GM18499 (cell line): ENCODE measurements around the gene PRKCH.

Experiments used
- ATAC-seq: cut with Tn5 transposase; IDR thresholded peaks from one replicate; pipeline ENCODE4 v1.9.1; 2021; ENCODE audit warnings: moderate number of reproducible peaks; ENCODE audit not compliant: insufficient read depth, unreplicated experiment

PRKCH gene

DNA sequence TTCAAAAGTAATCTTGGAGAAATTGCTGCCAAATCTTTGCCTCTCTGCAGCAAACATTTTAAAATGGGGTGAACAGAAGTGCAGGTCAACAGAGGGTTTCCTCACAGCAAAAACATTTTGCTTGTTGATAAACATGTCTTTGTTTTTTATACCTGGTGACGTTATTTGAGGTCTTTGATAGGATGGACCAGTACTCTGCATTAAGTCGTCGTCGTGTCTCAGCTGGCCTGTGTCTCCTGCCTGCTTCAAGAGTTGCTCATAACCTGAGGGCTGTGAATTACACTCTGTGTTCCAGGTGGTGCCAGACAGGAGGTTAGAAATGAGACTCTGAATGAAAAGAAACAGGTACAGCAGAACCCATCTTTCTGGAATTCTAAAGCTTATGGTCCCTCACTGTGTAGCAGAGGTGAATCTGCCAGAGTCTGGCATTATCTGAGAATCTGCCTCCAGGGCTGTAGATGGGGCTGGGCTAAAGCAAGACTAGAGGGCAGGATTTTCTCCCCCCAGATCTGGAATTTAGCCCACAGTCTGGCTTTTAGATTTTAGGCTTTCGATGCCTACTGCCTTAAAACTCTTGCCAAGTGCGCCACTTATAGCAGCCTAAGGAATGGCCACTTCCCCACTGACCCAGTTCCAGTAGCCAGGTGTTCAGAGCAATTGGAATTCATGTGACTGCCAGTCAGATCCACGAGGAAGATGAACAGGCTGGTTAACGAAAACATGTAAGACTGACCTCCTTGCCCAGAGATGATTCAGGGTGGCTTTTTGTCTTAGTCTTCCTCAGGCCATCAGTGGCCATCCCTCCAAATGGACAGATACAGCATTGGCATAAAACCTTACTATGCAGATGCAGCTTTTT, 161.2 kb downstream of the PRKCH start:
- ATAC-seq, result no peak

DNA sequence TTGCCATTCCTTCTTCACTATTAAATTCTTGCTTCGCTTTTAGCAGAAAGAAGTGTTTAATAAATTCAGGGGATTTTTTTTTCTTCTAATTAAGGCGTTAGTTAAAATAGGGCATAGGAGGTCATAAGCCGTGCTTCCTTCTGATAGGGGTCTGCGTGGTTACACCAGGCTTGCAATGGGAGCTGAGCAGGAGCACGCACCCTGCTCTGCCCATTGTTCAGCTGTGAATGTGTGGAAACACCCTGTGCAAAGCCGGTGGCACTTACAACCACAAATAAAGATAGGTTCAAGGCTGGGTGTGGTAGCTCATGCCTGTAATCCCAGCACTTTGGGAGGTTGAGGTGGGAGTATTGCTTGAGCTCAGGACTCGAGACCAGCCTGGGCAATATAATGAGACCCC, 162.1 kb downstream of the PRKCH start:
- no peak for ATAC-seq

DNA sequence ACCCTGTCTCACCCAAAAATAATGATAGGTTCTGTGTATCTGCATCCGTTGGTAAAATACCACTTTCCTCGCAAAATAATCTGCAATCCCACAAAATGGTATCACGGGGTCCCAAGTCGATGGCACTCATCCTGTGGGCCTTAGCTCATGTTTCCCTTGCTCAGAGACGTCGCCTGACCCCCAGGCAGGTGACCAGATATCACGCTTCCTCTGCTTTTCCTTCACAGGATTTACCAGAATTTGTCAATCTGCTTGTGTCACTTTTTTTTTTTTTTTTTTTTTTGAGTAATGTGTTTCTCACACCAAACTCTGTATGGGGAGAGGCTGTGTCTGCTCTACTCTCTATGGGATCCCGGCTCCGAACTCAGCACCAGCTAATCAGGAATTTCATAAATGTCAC, 162.7 kb downstream of the PRKCH start:
- ATAC-seq, result no peak

DNA sequence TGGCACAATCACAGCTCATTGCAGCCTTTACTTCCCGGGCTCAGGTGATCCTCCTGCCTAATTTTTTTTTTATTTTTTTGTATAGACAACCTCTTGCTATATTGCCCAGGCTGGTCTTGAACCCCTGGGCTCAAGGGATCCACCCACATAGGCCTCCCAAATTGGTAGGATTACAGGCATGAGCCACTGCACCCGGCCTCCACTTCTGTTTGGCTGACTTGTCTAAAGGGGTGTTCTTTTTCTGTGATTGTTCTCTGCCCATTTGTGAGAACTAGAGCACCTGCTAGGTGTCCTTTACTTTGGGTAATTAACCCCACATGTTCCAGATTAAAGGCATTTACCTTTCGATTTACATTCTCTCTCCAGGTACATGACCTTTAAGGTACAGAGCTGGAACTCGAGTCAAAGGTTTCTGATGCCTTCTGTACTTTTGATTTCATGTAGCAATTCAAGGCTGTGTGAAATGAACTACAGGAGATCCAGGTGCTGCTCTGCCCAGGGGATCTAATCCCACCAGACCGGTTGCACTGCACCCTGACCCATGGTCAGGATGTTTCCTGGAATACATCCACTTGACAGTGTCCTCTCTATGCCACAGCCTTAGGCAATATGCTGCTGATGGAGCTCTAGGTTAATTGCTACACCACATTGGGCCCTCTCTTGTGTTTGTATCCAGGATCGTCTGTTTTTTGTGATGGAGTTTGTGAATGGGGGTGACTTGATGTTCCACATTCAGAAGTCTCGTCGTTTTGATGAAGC, 163.6 kb downstream of the PRKCH start:
- ATAC-seq, result no peak

DNA sequence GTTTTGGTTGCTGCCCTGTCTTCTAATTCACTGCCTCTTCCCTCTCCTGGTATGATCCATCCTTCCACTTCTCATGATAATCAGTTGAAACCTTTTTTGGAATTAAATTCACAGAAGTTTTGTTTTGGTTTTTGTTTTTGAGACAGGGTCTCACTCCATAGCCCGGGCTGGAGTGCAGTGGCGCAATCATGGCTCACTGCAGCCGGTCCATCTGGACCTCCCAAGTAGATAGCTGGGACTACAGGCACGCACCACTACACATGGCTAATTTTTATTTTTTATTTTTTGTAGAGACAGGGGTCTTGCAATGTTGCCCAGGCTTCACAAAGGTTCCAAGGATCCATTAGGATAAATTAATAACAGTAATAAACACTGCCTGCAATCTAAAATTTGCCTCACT, 164.3 kb downstream of the PRKCH start:
- no peak for ATAC-seq

DNA sequence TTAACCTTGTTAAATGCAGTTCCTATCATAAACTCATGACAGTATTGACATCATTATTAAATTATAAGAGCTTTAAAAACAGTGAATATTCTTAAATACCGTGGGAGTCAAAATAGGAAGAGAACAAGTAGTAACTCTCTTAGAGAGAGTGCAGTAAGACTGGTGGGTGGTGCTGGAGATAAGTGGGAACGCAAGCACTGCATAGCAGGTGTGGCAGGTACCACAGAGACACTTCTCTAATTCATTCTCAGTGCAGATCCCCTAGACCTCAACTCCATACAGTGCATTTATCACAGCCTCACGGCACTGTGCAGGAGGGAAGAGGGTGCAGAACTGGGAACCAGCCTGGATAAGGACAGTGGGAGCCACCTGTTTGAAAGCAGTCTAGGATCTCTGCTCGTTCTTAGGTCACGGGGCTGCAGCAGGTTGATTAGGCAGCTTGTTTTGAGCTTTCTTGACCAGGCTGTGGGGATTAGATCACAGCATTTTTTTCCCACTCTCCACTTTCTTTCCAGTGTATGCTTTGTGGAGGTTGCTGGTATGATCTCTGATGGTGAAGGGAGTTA, 165.6 kb downstream of the PRKCH start:
- no peak for ATAC-seq

DNA sequence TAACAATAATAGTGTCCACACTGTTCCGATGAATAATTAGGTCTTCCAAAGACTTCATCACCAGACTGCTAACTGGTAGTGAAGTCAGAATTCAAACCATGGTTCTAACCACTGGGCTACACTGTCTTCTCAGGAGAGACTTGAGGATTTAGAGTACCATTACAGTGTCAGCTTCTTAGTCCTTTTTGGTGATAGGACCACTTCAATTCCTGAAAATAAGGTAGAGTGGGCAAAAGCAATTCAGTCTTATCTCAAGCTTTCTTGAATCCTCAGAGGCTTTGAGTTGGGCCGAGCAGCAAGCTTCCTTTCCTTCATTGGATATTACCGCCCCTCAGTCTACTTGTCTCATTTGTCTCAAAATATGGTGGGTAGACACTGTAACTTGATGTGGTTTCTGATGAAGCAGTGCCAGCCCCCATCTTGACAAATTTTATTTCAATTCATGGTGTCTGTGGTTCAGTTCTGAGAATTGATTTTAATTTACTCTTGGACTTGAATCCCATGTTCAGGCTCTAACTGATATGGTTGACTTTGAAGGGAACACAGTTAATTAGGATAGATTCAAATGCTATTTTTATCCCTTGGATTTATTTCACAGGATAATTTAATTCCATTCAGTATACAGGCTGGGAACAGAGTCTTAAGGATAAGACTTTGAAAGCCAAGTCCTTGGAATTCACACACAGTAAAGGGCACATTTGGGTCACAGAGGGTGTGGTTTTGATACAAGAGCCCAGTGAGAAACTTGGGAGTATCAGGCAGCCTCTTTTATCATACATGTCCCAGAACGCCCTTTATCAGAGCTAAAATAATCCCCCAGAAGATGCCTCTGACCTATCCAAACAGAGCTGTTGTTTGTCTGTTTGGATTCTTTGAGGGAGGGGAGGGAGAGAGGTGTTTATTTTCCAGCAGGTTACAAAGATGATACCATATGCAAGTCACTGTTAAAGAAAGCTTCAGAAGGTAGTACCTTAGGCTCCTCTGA, 167.3 kb downstream of the PRKCH start:
- ATAC-seq, result no peak

DNA sequence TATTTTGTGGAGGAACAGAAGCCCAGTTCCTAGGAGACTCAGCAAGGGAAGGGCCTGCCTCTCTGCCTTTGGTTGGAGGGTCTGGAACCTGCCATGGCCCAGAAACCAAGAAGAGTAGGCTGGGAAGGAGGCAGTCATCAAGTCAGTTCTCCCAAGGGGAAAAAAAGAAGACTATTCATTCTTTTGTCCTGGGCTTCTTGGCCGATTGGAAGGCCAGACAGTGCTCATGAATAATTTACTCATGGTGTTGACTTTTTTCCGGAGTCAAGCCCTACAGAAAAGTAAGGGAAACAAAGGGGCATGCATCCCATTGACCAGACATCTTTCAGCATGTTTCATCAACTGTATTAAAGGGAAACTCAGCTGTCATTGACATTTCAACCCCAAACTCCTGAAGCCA, 168.1 kb downstream of the PRKCH start:
- ATAC-seq, result no peak

DNA sequence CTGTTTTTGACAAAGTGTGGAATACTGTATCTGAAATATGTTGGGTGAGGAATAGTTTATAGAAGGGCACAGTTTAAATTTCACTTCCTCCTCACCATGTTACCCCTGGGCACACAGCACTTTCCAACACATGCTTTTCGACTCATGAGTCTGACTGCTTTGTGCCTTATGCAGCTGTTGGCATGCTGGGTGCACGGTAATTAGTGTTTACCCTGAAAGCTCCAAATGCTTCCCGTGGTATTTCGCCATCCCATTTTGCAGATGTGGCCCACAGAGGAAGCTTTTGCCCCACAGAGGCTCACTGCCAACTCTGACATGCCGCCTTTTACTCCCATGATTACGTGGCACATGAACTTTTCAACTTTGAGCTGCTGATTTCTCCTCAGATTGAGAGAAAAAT, 168.6 kb downstream of the PRKCH start:
- ATAC-seq, result no peak

DNA sequence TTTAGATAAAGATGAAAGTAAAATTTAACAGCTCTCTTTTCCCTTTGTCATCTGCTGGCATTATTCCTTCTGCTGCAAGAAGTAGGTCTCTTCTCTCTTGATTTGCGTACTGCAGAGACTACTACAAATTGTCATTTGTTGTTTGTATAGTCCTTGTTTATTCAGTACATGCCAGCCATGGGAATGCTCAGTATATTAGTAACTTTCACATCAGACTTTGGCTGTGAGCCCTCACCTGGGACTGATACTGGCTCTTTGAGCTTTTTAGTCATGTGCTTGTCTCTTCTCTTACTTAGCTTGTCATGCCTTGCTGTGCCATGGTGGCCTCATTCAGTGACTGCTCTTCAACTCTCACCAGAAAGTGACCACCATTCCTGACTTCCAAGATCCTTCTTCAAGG, 169.8 kb downstream of the PRKCH start:
- no peak for ATAC-seq

DNA sequence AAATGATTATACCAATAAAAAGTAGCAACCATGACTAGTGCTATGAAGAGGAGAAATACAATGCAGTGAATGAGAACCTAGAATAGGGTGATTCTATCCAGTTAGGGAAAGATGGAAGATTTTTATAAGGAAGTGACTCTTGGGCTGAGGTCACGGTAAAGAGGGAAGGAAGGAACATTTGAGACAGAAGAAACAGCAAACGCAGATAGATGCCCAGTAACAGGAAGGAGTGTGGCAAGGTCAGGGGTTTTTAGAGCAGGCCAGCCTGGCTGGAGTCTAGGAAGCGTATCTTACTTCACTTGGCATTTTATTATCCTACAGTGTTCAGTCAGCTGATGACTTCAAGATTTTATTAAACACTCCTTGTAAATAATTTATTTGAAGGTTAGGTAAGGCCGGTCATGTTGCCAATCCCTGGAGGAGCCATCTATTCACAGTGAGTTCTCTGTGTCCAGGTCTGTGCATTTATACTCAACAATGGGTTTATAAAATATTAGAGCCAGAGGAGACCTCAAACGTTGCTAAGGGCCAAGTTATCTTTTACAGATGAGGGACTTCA, 170.6 kb downstream of the PRKCH start:
- ATAC-seq, result no peak

DNA sequence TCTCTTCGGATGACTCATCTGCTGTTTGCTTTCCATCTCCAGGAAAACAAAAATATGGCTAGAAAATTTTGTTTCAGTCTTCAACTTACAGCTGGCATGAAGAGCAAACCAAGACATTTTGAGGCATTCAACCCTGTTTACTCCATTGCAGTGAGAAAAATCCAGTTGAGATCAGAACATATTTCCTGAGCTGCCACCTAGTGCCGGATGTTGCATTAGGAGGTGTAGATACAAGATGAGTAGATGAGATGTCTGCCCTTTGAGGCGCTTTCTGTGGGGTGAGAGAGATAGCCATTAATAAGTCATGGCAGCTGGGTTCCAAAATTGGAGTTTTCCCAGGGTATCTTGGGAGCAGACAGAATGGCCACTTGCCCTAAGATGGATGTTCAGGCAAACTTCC, 171.1 kb downstream of the PRKCH start:
- ATAC-seq, result no peak

DNA sequence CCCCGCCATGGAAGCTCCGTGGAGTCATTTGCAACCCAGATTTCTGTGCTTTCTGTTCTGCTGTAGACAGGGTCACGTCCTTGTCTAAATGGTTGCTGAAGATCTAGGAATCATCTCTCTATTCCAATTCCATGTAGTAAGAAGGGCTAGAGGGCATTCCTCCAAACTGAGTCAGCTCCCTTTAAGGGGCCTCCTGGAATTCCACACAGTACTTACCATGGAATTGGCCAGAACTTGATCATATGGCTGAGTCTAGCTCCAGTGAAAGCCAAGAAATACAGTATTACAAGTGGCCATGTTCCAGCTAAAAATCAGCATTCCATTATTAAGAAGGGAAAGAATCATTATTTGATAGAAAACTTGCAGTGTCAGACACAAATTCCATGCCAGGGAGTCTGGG, 171.9 kb downstream of the PRKCH start:
- ATAC-seq, result no peak

DNA sequence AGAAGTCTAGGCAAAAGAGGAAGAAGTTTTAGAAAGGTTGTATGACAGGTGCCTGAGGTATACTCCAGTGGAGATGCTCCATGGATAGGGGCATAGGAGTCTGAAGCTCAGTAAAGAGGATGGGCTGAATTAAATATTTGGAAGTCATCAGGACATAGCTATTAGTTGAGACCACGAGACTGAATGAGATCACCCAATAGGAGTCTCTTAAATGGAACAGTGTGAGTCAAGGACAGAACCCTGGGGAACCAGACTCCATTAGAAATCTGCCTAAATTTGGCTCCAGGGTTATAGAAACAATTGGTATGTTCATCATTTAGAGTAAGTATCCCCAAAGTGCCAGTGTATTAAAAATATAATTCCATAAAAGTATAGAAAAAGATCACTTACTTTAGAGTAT, 172.6 kb downstream of the PRKCH start:
- no peak for ATAC-seq

DNA sequence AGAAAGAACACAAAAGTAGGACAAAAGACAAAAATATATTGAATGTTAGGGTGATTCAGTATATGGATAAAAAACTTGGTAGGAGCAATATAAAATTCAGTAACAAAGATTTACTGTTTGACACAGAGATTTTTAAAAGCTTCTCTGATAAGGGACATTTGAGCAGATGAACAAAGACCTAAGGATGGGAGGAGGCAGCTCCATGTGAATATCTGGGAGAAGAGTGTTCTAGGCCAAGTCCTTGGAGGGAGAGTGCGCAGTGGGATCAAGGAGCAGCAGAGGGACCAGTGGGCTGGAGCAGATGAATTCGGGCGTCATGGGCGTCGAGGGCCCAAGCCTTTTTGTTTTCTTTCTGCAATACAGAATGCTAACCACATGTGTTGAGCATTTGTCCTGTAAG, 174.4 kb downstream of the PRKCH start:
- no peak for ATAC-seq

DNA sequence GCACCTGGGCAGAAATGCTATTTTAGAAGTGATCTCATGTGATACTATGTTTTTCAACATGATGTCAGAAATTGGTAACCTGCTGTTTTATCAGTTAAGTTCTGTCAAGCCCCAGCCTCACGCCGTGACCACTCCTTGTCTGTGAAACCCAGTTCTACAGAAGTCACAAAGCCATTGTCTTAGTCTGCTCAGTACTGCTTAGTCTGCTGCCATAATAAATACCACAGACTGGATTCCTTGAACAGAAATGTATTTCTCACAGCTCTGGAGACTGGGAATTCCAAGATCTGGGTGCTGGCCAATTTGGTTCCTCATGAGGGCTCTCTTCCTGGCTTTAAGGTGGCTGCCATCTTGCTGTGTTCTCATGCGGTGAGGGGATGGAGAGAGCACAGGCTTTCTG, 176.9 kb downstream of the PRKCH start:
- no peak for ATAC-seq

DNA sequence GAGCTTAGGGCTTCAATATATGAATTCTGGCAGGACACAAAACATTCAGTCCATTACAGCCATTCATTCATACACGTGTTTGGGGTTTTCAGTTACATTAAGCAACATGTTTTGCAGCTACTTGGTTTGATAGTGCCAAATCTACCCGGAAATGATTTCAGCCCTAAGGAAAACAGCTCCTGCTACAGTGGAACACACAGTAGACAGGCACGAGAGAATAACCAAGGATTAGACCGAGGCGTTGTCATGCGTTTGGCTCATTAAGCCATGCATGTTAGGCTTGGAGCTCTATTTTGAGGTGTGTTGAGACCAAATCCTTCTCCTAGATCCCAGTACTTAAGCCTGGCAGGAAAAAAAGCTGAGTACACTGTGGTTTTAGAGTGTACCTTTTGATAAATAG, 177.4 kb downstream of the PRKCH start:
- no peak for ATAC-seq

DNA sequence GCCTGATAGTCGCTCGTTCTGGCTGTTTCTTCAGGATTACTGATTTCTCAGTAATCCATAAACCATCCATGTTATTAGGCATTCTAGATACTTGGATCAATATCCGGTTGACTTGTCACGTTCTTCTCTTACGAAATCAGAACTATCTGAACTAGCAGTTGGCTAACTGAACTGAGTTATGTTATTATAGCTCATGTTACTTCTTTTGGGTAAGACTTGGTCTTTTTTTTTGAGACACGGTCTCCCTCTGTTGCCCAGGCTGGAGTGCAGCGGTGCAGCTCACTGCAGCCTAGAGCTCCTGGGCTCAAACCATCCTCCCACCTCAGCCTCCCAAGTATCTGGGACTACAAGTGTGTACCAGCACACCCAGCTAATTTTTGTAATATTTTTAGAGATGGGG, 178.6 kb downstream of the PRKCH start:
- ATAC-seq, result no peak

DNA sequence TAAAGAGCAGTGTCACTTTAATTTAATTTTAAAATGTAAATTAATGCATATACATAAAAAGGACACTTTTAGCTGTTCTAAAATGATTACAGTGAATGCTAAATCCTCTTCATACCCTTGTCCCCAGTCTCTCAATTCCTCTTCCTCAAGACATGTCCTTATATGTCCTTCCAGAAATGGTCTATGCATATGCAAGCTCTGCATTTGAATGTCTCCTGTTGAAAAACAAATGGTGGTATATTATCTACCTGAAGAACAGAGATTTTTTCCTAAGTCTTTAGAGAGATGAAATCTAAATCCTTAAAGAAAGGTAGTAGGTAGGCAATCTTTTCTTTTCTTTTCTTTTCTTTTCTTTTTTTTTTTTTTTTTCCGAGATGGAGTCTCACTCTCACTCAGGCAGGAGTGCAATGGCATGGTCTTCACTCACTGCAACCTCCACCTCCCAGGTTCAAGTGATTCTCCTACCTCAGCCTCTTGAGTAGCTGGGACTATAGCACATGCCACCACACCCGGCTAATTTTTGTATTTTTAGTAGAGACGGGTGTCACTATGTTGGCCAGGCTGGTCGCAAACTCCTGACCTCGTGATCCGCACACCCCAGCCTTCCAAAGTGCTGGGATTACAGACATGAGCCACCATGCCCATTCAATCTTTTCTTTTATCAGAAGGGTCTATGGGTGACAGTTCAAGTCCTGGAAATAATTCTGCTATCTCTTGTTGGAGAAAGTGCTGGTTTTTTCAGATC, 180.5 kb downstream of the PRKCH start:
- no peak for ATAC-seq
